HEK293 (cell line): ENCODE measurements around the gene PAK6.
A peak's percentile ranks its signal among the peaks of the same experiment; 100 is the strongest.

Source experiments
- CTCF ChIA-PET: fragments of 350-600 bp; formaldehyde crosslinking; extraction: SDS; loops from one replicate; lab custom pipeline; 2021; ENCODE audit warnings: antibody characterized with exemption; lab: Yijun Ruan, JAX
- POLR2A ChIA-PET: fragments of 300-600 bp; formaldehyde crosslinking; extraction: SDS; loops from one replicate; lab custom pipeline; 2020; ENCODE audit warnings: antibody characterized with exemption, inconsistent platforms; lab: Yijun Ruan, JAX
- H3K27ac ChIP-seq: fragments of 200-500 bp; sonication (Bioruptor generic); 2 replicates; pipeline ENCODE4 v1.5.1; 2014; ENCODE audit warnings: low read depth, low read length, control low read depth, inconsistent platforms; ENCODE audit errors: extremely low read depth
- H3K36me3 ChIP-seq, 2 experiments: fragments of 200-500 bp in 1 of 2; sonication (Bioruptor generic) in 1 of 2; 1 replicate in 1 of 2; 2 replicates in 1 of 2; pipeline ENCODE4 v1.5.1; 2014 to 2017; ENCODE audit warnings: inconsistent platforms in 2 of 2, low read length in 2 of 2; ENCODE audit not compliant: control insufficient read depth in 2 of 2, insufficient read depth in 1 of 2
- H3K4me1 ChIP-seq: fragments of 200-500 bp; sonication (Bioruptor generic); 2 replicates; pipeline ENCODE4 v1.5.1; 2014; ENCODE audit warnings: mild to moderate bottlenecking, low read length, inconsistent platforms; ENCODE audit not compliant: control insufficient read depth, insufficient read depth
- H3K4me3 ChIP-seq: 2 replicates; pipeline ENCODE4 v1.5.1; 2011; ENCODE audit warnings: low read depth, mild to moderate bottlenecking, control low read depth, low read length, moderate library complexity
- H3K9me3 ChIP-seq: fragments of 200-500 bp; sonication (Bioruptor generic); 2 replicates; pipeline ENCODE4 v1.5.1; 2014; ENCODE audit warnings: low read depth, low read length, inconsistent platforms; ENCODE audit not compliant: control insufficient read depth, insufficient read depth
- BCL11A ChIP-seq: fragments of 450-650 bp; formaldehyde crosslinking; IDR thresholded peaks from 2 replicates; pipeline ENCODE4 v1.5.1; 2016; ENCODE audit warnings: low read depth, missing biosample characterization, missing genetic modification characterization
- BCL11B ChIP-seq: fragments of 450-650 bp; formaldehyde crosslinking; IDR thresholded peaks from 2 replicates; pipeline ENCODE4 v1.5.1; 2016; ENCODE audit warnings: low read depth, missing biosample characterization, missing genetic modification characterization
- OVOL3 ChIP-seq: fragments of 450-650 bp; formaldehyde crosslinking; IDR thresholded peaks from 2 replicates; pipeline ENCODE4 v1.5.1; 2016; ENCODE audit warnings: missing biosample characterization, missing genetic modification characterization
- SP7 ChIP-seq: fragments of 450-650 bp; formaldehyde crosslinking; IDR thresholded peaks from 2 replicates; pipeline ENCODE4 v1.5.1; 2016; ENCODE audit warnings: missing biosample characterization, missing genetic modification characterization
- ZBTB7A ChIP-seq: fragments of 450-650 bp; formaldehyde crosslinking; IDR thresholded peaks from 2 replicates; pipeline ENCODE4 v1.5.1; 2016; ENCODE audit warnings: low read depth, missing biosample characterization, missing genetic modification characterization
- ZIC2 ChIP-seq: fragments of 450-650 bp; formaldehyde crosslinking; IDR thresholded peaks from 2 replicates; pipeline ENCODE4 v1.5.1; 2016; ENCODE audit warnings: missing biosample characterization, missing genetic modification characterization
- ZNF184 ChIP-seq: fragments of 450-650 bp; IDR thresholded peaks from 2 replicates; pipeline ENCODE4 v1.5.1; 2018; ENCODE audit warnings: missing biosample characterization, mild to moderate bottlenecking, missing genetic modification characterization
- ZNF335 ChIP-seq: fragments of 450-650 bp; formaldehyde crosslinking; conservative IDR thresholded peaks from 2 replicates; pipeline ENCODE4 v1.5.1; 2016; ENCODE audit warnings: missing biosample characterization, missing genetic modification characterization
- ZNF350 ChIP-seq: fragments of 450-650 bp; formaldehyde crosslinking; IDR thresholded peaks from 2 replicates; pipeline ENCODE4 v1.5.0; 2017; ENCODE audit warnings: missing biosample characterization, mild to moderate bottlenecking, missing genetic modification characterization
- ZNF433 ChIP-seq: fragments of 450-650 bp; formaldehyde crosslinking; IDR thresholded peaks from 2 replicates; pipeline ENCODE4 v1.5.1; 2016; ENCODE audit warnings: missing biosample characterization, missing genetic modification characterization, low read depth
- ZNF530 ChIP-seq: fragments of 450-650 bp; formaldehyde crosslinking; IDR thresholded peaks from 2 replicates; pipeline ENCODE4 v1.5.1; 2016; ENCODE audit warnings: low read depth, missing biosample characterization, missing genetic modification characterization
- ZNF623 ChIP-seq: fragments of 450-650 bp; formaldehyde crosslinking; IDR thresholded peaks from 2 replicates; pipeline ENCODE4 v1.5.1; 2016; ENCODE audit warnings: missing biosample characterization, missing genetic modification characterization
- ZNF654 ChIP-seq: fragments of 450-650 bp; formaldehyde crosslinking; IDR thresholded peaks from 2 replicates; pipeline ENCODE4 v1.5.1; 2016; ENCODE audit warnings: low read depth, missing biosample characterization, missing genetic modification characterization
- ZNF664 ChIP-seq: fragments of 450-650 bp; formaldehyde crosslinking; IDR thresholded peaks from 2 replicates; pipeline ENCODE4 v1.5.1; 2016; ENCODE audit warnings: missing biosample characterization, missing genetic modification characterization
- ZNF747 ChIP-seq: fragments of 450-650 bp; formaldehyde crosslinking; IDR thresholded peaks from 2 replicates; pipeline ENCODE4 v1.5.1; 2016; ENCODE audit warnings: missing biosample characterization, missing genetic modification characterization
- ZNF768 ChIP-seq: fragments of 450-650 bp; formaldehyde crosslinking; IDR thresholded peaks from 2 replicates; pipeline ENCODE4 v1.5.1; 2018; ENCODE audit warnings: missing biosample characterization, mild to moderate bottlenecking, missing genetic modification characterization
- ZSCAN16 ChIP-seq: fragments of 450-650 bp; formaldehyde crosslinking; IDR thresholded peaks from 2 replicates; pipeline ENCODE4 v1.5.1; 2016; ENCODE audit warnings: missing biosample characterization, missing genetic modification characterization
- ZSCAN18 ChIP-seq: fragments of 450-650 bp; formaldehyde crosslinking; IDR thresholded peaks from 2 replicates; pipeline ENCODE4 v1.5.1; 2016; ENCODE audit warnings: missing biosample characterization, missing genetic modification characterization
- ZSCAN30 ChIP-seq: fragments of 450-650 bp; IDR thresholded peaks from 2 replicates; pipeline ENCODE4 v1.5.1; 2018; ENCODE audit warnings: missing biosample characterization, mild to moderate bottlenecking, missing genetic modification characterization, moderate library complexity
- TF ChIP-seq, protein P1 (sequence below): fragments of 450-650 bp; formaldehyde crosslinking; conservative IDR thresholded peaks from 2 replicates; pipeline ENCODE4 v1.5.1; 2016; ENCODE audit warnings: low read depth, missing biosample characterization, missing genetic modification characterization
- TF ChIP-seq, protein P2 (sequence below): fragments of 450-650 bp; formaldehyde crosslinking; IDR thresholded peaks from 2 replicates; pipeline ENCODE4 v1.5.1; 2016; ENCODE audit warnings: missing biosample characterization, missing genetic modification characterization
- TF ChIP-seq, protein P3 (sequence below): fragments of 450-650 bp; formaldehyde crosslinking; IDR thresholded peaks from 2 replicates; pipeline ENCODE4 v1.5.1; 2016; ENCODE audit warnings: missing biosample characterization, missing genetic modification characterization
- TF ChIP-seq, protein P4 (sequence below): fragments of 450-650 bp; IDR thresholded peaks from 2 replicates; pipeline ENCODE4 v1.5.1; 2018; ENCODE audit warnings: missing biosample characterization, mild to moderate bottlenecking, missing genetic modification characterization

PAK6 gene

DNA sequence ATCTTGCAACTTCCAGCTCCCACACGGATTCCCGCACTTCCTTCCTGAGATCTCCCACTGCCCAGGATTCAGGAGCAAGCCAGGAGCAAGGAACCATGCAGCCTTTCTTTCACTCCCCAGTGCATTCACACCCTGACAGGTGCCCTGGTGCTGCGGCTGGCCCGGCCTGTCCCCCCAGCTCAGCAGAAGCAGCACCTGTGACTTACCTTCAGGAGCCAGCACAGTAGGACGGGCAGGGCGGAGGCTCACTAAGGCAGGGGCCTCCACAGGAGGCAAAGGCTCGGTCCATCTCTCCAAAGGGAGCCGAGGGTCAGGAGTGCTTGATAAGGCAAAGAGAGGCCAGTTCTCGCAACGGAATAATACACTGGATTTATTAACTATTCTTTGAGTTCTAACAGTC lies 39.2 kb downstream of the PAK6 start (continued):
- TF ChIP-seq, protein P1, sequence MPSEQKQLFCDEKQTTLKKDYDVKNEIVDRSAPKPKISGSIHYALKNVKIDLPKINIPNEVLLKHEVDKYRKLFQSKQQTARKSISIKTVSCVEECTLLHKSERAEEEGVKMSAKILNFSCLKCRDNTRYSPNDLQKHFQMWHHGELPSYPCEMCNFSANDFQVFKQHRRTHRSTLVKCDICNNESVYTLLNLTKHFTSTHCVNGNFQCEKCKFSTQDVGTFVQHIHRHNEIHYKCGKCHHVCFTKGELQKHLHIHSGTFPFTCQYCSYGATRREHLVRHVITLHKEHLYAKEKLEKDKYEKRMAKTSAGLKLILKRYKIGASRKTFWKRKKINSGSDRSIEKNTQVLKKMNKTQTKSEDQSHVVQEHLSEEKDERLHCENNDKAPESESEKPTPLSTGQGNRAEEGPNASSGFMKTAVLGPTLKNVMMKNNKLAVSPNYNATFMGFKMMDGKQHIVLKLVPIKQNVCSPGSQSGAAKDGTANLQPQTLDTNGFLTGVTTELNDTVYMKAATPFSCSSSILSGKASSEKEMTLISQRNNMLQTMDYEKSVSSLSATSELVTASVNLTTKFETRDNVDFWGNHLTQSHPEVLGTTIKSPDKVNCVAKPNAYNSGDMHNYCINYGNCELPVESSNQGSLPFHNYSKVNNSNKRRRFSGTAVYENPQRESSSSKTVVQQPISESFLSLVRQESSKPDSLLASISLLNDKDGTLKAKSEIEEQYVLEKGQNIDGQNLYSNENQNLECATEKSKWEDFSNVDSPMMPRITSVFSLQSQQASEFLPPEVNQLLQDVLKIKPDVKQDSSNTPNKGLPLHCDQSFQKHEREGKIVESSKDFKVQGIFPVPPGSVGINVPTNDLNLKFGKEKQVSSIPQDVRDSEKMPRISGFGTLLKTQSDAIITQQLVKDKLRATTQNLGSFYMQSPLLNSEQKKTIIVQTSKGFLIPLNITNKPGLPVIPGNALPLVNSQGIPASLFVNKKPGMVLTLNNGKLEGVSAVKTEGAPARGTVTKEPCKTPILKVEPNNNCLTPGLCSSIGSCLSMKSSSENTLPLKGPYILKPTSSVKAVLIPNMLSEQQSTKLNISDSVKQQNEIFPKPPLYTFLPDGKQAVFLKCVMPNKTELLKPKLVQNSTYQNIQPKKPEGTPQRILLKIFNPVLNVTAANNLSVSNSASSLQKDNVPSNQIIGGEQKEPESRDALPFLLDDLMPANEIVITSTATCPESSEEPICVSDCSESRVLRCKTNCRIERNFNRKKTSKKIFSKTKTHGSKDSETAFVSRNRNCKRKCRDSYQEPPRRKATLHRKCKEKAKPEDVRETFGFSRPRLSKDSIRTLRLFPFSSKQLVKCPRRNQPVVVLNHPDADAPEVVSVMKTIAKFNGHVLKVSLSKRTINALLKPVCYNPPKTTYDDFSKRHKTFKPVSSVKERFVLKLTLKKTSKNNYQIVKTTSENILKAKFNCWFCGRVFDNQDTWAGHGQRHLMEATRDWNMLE (tag by site-specific recombination): no peak
- TF ChIP-seq ZNF623 (no peak), ZNF747 (tag by site-specific recombination) (no peak), ZNF768 (tag by site-specific recombination) (no peak), ZNF184 (tag by site-specific recombination) (no peak), ZNF530 (tag by site-specific recombination) (no peak)
- TF ChIP-seq, protein P2, sequence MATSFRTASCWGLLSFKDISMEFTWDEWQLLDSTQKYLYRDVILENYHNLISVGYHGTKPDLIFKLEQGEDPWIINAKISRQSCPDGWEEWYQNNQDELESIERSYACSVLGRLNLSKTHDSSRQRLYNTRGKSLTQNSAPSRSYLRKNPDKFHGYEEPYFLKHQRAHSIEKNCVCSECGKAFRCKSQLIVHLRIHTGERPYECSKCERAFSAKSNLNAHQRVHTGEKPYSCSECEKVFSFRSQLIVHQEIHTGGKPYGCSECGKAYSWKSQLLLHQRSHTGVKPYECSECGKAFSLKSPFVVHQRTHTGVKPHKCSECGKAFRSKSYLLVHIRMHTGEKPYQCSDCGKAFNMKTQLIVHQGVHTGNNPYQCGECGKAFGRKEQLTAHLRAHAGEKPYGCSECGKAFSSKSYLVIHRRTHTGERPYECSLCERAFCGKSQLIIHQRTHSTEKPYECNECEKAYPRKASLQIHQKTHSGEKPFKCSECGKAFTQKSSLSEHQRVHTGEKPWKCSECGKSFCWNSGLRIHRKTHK (tag by site-specific recombination): no peak
- TF ChIP-seq, protein P3, sequence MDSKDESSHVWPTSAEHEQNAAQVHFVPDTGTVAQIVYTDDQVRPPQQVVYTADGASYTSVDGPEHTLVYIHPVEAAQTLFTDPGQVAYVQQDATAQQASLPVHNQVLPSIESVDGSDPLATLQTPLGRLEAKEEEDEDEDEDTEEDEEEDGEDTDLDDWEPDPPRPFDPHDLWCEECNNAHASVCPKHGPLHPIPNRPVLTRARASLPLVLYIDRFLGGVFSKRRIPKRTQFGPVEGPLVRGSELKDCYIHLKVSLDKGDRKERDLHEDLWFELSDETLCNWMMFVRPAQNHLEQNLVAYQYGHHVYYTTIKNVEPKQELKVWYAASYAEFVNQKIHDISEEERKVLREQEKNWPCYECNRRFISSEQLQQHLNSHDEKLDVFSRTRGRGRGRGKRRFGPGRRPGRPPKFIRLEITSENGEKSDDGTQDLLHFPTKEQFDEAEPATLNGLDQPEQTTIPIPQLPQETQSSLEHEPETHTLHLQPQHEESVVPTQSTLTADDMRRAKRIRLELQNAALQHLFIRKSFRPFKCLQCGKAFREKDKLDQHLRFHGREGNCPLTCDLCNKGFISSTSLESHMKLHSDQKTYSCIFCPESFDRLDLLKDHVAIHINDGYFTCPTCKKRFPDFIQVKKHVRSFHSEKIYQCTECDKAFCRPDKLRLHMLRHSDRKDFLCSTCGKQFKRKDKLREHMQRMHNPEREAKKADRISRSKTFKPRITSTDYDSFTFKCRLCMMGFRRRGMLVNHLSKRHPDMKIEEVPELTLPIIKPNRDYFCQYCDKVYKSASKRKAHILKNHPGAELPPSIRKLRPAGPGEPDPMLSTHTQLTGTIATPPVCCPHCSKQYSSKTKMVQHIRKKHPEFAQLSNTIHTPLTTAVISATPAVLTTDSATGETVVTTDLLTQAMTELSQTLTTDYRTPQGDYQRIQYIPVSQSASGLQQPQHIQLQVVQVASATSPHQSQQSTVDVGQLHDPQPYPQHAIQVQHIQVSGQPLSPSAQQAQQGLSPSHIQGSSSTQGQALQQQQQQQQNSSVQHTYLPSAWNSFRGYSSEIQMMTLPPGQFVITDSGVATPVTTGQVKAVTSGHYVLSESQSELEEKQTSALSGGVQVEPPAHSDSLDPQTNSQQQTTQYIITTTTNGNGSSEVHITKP (tag by site-specific recombination): no peak

GRCh38 chr15:40279437-40280141 lies 40.7 kb downstream of the PAK6 start:
- Histone ChIP-seq H3K4me3 (no peak overlapping the region), H3K4me1 (no peaks in the 10 kb centered on the region), H3K36me3 (no peaks in the 10 kb centered on the region), H3K27ac (no peak overlapping the region), H3K9me3 (no peaks in the 10 kb centered on the region)
- ChIA-PET CTCF (interaction anchor here (0.6 to 10.6 kb wide), 40 partner anchors 8 to 1532 kb away, joined by 3 to 248 read pairs (median 4); partner anchors contain the start of genes CCDC9B, PAK6 and PLCB2), POLR2A (interaction anchor here (0.9 kb wide), 2 partner anchors 31 to 47 kb away, joined by 3 to 4 read pairs; no protein-coding TSS in a partner anchor)
- TF ChIP-seq BCL11B (tag by site-specific recombination) (no peak), ZSCAN18 (tag by site-specific recombination) (no peak), ZNF433 (no peak), ZSCAN30 (peak; percentile 23; the same call in 1 of the 2 replicates), ZIC2 (tag by site-specific recombination) (peak; percentile 41), OVOL3 (no peak), ZNF654 (tag by site-specific recombination) (peak; percentile 40), SP7 (tag by site-specific recombination) (0 out of 2 replicates have a peak, but pooled peaks have one; percentile 24), ZNF335 (peak; percentile 76), ZNF664 (tag by site-specific recombination) (no peak), ZSCAN16 (no peak), ZBTB7A (tag by site-specific recombination) (0 out of 2 replicates have a peak, but pooled peaks have one; percentile 42), BCL11A (tag by site-specific recombination) (peak; percentile 21; the same call in 1 of the 2 replicates), ZNF350 (tag by site-specific recombination) (no peak)
- TF ChIP-seq, protein P4, sequence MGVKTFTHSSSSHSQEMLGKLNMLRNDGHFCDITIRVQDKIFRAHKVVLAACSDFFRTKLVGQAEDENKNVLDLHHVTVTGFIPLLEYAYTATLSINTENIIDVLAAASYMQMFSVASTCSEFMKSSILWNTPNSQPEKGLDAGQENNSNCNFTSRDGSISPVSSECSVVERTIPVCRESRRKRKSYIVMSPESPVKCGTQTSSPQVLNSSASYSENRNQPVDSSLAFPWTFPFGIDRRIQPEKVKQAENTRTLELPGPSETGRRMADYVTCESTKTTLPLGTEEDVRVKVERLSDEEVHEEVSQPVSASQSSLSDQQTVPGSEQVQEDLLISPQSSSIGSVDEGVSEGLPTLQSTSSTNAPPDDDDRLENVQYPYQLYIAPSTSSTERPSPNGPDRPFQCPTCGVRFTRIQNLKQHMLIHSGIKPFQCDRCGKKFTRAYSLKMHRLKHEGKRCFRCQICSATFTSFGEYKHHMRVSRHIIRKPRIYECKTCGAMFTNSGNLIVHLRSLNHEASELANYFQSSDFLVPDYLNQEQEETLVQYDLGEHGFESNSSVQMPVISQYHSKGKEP (tag by site-specific recombination): no peak
